ENCODE data around the gene CRHBP.
"Not testable (repeated sequence)": the region's sequence is repeated elsewhere in the genome, so short reads cannot be mapped to it uniquely, and the experiment has no call there.

GRCh38 chr5:76945238-76945637, 7.6 kb upstream of the CRHBP start:
- not testable (repeated sequence) for TF ChIP-seq CTCF, EZH2phosphoT487 (IDR thresholded peaks at IDR 0.05)
